AML-193 (cell line): ENCODE measurements around the gene SLITRK5.
A peak's percentile ranks its signal among the peaks of the same experiment; 100 is the strongest.

Experiments
- DNase-seq, 2 experiments: peaks; one replicate each; lab custom pipeline; 2025; lab: John Stamatoyannopoulos, UW

The SLITRK5 gene, protein sequence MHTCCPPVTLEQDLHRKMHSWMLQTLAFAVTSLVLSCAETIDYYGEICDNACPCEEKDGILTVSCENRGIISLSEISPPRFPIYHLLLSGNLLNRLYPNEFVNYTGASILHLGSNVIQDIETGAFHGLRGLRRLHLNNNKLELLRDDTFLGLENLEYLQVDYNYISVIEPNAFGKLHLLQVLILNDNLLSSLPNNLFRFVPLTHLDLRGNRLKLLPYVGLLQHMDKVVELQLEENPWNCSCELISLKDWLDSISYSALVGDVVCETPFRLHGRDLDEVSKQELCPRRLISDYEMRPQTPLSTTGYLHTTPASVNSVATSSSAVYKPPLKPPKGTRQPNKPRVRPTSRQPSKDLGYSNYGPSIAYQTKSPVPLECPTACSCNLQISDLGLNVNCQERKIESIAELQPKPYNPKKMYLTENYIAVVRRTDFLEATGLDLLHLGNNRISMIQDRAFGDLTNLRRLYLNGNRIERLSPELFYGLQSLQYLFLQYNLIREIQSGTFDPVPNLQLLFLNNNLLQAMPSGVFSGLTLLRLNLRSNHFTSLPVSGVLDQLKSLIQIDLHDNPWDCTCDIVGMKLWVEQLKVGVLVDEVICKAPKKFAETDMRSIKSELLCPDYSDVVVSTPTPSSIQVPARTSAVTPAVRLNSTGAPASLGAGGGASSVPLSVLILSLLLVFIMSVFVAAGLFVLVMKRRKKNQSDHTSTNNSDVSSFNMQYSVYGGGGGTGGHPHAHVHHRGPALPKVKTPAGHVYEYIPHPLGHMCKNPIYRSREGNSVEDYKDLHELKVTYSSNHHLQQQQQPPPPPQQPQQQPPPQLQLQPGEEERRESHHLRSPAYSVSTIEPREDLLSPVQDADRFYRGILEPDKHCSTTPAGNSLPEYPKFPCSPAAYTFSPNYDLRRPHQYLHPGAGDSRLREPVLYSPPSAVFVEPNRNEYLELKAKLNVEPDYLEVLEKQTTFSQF

DNA sequence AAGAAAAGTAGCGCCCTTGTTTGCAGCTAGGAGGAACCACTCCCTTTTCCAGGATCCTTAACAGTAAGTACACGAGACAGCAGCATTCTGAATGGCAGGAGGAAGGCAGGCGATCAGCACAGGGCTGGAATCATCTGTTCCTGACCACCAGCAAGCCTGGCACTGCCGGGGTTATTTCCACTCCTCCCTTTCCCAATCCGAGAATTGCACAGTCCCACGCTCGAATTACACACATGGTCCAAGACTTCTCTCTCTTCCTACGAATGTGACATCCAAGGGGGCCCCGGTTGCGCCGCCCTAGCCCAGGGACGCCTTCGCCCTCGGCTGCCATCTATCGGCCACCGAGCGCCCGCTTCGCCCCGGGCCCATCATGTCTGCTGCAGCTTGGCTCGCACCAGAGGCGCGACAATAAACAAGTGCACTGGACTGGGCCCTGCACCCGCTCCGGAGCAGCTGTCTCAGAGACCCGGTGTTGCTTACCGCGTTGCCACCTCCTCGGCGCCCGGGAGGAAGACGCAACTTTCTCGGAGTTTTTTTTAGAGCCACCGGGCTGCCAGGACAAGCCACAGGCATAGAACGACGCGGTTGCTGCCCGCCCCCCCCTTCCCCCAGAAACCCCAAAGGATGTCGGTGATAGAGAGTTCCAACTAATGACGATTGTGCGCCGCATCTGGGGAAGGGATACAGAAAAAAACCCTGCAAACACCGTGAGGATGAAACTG is at the start of gene SLITRK5:
SLITRK5 (plus strand) TSS at position 341 of the 722 bp plus-strand sequence. CDS start 4,018 bp downstream, outside the sequence.
- peak; percentile 74 to 75 for DNase-seq

DNA sequence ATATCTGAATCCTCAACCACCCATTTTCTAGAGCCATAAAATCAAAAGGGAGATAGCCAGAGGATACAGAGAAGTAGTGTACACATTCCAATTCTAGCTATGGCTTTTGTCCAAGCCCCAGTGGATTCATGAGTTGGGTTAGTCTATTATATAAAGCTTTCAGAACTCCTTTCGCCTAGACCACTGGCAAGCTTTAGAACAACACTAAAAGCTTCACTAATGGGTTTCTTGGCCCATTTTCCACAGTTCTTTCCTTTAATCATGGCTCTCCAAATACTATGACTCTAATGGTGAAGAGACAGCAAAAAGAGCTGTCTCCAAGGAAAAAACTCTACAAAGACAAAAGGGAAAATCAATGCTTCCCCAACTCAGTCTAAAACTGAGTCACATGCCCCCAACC is 48.2 kb upstream of the SLITRK5 start:
- DNase-seq = no peak

DNA sequence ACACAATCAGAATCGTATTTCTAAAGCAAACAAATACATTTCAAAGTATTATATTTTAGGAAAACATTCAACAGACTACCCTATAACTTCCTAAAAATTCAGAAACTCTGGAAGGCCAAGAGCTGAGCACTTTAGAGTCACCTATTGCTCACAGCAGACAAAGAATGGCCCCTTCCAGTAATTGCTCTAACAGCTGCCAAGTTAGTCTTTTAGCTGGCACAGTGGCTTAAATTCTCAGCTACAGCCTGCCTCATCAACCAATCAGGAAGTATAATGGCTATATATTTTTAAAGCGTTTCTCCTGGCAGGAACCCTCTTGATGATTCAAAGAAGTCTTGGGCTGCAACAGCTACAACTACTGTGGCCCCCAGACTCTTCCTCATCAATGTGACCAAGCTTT is 14.9 kb upstream of the SLITRK5 start:
- no peak for DNase-seq

DNA sequence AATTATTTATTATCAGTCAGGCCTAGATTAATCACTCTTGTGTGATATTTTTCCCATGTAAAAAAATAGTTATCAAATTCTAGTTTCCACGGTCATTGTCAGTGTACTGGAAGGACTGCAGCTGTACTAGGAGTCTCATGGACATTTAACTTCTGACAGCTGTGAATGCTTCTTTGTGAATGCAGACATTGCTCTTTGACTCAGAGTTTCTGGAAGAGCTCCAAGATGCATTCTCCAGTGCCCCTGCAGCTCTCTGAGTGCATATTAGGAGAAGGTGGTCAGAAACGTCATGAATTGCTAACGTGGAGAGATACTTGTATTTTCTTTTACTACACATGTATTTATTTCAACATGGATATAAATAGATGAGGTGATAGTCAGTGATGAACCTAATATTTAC is 9.7 kb upstream of the SLITRK5 start:
- no peak for DNase-seq

DNA sequence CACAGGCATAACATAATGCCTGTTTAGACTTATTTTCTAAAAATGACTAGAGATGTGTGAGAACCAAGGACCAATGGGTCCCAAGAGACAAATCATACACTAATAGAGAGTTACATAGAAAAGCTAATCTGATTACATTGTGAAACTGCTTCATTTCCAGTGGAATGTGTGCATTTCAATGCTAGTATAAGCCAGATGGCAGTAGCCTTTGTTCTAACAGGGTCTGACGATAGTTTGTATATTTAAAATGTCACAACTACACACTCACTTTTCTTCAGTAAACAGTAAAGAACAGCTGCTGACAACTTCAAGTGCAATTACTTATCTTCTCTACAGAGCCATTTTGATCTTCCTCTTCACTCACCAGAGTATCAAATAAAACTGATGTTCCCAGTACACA is 4.3 kb upstream of the SLITRK5 start:
- no peak for DNase-seq

DNA sequence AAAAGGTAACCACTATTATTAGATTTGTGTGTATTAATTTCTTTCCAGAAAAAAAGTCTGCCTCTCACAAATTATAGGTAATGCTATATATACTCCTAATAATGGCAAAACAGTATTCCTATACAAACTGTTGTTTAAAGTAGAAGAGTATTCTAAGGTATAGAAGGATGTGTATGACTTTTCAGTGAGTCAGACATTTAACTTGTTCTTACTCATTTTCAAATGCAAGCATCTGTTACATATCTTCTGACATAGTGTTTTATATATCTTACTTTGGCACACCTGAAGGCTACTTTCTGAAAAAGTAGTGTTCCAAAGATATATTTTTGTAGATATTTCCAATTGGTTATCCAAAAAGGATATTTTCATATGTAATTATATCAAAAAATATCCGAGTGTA is 3.5 kb upstream of the SLITRK5 start:
- no peak for DNase-seq

DNA sequence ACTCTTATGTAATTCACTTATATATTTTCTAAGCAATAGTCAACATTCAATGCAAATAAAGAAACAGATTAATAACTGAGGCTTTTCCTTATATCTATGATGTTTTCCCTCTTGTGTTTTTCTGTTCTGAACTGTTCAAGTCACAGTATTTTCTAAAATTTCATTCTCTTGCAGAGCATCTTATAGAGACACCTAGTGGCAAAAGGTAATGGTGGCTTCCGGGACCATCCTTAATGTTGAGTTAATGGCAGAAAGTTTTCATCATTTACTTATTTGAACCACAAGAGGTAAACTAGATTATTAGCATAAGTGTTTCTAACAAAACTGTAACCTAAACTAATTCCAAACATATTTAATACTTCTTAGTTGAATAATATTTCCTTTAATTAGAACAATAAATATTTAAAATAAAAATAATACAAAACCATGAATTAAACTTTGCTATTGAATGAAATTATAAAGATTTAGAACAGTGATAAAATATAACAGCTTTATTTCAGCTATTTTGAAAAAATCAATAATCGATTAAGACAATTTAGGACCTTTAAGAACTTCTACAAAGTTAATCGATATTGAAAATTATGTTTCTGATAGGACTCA is 1.7 kb upstream of the SLITRK5 start:
- DNase-seq = peak; percentile 52 to 65

DNA sequence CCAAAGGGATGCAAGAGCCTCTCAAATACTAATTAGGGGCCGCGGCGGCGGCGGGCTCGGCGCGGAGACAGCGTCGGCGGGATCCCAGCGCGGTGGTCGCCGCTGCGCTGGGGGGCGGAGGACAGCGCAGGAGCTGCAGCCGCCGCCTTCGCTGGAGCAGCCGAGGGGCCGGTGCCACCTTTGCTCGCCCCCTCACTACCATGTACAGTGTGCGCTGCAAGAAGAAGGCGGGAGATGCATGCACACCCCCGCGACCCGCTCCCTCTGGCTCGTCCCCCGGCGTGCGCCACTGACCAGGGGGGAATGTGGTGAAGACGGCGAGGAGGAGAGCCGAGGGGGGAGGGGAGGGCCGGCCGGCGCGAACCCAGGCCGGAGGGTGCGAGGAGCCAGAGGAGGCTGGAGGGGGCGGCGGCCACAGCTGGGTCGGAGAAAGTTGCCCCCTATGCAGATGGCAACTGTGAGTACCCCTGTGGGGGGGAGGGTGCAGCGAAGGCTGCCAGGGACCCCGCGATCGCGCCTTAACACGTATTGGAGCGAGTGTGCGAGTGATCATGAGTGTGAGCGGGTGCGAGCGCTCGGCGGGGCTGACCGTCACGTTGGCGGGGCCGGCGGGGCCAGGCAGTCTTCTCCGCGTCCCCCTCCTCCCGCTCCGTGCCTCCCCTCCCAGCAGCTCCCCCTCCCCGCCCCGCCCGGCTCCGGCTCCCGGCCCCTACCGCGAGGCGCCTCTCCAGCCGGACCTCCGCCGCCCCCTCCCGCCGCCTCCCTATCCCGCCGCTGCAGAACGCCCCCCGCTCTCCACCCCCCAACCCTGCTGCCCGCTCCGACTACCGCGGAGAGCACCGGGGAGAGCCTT is 808 bp downstream of the SLITRK5 start:
- no peak for DNase-seq

DNA sequence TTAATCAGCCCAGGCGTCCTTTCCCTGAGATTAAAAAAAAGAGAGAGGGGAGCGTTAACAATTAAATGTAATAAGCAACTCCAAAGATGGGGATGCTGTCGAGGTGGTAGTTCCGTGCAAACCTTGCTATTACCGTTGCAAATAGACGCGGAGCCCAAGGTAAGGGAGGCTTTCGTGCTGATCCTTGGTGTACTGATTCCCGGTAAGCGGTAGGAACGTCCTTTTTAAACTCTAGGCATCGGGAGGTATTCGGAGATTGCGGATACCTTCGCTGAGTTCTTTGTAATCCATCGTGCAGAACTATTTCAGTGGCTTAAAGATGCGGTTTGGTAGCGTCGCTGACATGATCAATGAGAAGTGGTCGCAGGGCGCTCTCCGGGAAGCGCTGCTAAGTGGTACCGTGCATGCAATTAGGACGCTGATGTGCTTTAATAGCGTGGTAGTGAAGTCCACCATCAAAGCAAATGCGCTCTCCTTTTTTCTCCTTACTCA is 3.1 kb downstream of the SLITRK5 start:
- DNase-seq = no peak

DNA sequence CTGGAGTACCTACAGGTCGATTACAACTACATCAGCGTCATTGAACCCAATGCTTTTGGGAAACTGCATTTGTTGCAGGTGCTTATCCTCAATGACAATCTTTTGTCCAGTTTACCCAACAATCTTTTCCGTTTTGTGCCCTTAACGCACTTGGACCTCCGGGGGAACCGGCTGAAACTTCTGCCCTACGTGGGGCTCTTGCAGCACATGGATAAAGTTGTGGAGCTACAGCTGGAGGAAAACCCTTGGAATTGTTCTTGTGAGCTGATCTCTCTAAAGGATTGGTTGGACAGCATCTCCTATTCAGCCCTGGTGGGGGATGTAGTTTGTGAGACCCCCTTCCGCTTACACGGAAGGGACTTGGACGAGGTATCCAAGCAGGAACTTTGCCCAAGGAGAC is 4.7 kb downstream of the SLITRK5 start:
- DNase-seq = no peak

DNA sequence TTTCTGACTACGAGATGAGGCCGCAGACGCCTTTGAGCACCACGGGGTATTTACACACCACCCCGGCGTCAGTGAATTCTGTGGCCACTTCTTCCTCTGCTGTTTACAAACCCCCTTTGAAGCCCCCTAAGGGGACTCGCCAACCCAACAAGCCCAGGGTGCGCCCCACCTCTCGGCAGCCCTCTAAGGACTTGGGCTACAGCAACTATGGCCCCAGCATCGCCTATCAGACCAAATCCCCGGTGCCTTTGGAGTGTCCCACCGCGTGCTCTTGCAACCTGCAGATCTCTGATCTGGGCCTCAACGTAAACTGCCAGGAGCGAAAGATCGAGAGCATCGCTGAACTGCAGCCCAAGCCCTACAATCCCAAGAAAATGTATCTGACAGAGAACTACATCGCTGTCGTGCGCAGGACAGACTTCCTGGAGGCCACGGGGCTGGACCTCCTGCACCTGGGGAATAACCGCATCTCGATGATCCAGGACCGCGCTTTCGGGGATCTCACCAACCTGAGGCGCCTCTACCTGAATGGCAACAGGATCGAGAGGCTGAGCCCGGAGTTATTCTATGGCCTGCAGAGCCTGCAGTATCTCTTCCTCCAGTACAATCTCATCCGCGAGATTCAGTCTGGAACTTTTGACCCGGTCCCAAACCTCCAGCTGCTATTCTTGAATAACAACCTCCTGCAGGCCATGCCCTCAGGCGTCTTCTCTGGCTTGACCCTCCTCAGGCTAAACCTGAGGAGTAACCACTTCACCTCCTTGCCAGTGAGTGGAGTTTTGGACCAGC is 5.3 kb downstream of the SLITRK5 start:
- DNase-seq = no peak

DNA sequence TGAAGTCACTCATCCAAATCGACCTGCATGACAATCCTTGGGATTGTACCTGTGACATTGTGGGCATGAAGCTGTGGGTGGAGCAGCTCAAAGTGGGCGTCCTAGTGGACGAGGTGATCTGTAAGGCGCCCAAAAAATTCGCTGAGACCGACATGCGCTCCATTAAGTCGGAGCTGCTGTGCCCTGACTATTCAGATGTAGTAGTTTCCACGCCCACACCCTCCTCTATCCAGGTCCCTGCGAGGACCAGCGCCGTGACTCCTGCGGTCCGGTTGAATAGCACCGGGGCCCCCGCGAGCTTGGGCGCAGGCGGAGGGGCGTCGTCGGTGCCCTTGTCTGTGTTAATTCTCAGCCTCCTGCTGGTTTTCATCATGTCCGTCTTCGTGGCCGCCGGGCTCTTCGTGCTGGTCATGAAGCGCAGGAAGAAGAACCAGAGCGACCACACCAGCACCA is 5.9 kb downstream of the SLITRK5 start:
- no peak for DNase-seq

DNA sequence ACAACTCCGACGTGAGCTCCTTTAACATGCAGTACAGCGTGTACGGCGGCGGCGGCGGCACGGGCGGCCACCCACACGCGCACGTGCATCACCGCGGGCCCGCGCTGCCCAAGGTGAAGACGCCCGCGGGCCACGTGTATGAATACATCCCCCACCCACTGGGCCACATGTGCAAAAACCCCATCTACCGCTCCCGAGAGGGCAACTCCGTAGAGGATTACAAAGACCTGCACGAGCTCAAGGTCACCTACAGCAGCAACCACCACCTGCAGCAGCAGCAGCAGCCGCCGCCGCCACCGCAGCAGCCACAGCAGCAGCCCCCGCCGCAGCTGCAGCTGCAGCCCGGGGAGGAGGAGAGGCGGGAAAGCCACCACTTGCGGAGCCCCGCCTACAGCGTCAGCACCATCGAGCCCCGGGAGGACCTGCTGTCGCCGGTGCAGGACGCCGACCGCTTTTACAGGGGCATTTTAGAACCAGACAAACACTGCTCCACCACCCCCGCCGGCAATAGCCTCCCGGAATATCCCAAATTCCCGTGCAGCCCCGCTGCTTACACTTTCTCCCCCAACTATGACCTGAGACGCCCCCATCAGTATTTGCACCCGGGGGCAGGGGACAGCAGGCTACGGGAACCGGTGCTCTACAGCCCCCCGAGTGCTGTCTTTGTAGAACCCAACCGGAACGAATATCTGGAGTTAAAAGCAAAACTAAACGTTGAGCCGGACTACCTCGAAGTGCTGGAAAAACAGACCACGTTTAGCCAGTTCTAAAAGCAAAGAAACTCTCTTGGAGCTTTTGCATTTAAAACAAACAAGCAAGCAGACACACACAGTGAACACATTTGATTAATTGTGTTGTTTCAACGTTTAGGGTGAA is 6.6 kb downstream of the SLITRK5 start:
- DNase-seq = no peak

DNA sequence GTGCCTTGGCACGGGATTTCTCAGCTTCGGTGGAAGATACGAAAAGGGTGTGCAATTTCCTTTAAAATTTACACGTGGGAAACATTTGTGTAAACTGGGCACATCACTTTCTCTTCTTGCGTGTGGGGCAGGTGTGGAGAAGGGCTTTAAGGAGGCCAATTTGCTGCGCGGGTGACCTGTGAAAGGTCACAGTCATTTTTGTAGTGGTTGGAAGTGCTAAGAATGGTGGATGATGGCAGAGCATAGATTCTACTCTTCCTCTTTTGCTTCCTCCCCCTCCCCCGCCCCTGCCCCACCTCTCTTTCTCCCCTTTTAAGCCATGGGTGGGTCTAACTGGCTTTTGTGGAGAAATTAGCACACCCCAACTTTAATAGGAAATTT is 7.2 kb downstream of the SLITRK5 start:
- no peak for DNase-seq

DNA sequence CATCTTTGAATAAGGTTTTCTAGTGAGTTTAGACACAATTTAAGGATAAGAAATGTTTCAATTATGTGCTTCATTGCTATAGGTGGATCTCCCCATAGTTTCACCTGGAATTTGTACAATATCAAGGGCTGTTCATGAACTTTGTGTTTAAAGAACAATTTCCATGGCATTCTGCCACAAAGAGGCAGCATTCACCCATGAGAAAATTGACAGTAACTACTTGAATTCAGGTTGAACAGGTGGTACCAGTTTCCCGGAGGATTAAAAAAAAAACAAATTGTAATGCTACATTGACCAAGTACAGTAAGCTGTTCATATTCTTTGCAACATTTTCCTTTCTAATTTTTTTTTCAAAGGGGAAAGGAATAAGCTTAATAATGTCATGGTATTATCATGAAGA is 9.1 kb downstream of the SLITRK5 start:
- no peak for DNase-seq

DNA sequence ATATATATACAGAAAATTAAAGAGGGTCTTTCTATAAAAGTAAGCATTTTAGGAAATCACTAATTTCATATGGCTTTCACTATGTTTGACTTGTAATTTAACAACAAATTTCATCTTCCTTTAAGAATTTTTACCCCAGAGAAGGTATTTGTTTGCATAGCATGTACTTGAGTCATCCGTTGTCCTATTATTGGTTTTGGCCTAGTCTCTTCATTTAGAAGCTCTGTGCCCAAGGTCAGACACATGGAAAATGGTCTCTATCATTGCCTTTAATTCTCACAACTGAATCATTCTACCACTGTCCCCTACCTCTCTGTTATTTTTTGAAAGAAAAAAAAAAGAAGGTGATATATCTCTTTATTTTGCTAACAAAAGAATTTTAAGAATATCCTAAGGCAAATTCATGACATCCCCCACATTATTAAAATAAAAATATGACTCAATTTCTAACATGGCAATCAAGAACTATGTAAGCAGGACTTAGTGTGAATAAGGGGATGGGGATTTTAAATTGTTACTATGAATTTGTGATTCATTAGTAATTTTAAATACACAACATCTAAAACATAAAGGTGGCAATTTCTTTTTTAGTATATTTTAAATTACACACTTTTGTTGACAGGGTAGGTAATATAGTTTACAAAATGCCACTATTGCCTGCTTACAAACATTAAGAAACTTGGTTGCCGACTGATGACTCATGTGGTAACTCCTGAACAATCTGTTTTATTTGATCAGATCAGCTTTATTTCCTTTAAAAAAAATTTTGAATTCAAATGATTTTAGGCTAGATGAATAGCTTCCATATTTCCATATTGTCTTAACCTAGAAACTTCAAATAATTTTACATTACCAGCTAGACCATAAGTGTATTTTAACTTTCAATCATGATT is 13.9 kb downstream of the SLITRK5 start:
- no peak for DNase-seq

DNA sequence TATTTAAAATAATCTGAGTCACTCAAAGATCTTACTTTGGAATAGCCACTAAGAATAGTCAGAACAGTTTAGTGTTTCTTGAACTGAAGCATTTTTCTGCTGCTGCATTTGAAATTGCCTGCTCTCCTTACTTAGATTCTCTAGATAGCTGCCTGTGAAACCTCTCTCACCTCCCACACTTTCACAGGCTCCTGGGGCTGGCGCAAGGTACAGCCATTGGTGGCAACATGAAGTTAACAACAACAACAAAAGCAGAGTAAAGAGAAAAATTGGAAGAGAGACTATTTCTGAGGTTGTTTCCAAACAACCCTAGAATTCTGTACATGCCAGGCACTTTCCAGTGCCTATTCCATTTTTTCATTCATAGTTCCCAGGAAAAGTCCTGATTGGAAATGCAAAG is 25.3 kb downstream of the SLITRK5 start:
- no peak for DNase-seq

DNA sequence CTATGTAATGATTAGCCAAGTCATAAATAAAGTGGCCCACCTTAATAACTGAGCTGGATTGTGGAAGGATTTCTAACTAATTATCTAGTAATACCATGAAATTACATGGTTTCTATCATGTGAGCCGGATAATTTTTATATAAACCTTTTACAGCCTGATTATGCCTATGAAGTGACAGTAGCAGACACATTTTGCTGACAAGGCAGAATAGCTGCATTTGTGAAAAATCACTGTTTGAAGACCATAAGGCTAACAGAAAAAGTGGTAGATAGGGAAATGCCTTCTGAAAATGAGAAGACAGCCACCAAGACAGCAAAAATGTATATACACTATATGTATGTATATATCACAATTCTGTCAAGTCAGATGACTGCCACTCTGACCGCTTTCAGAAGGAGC is 27.1 kb downstream of the SLITRK5 start:
- DNase-seq = no peak
